Psoas muscle (tissue), 8 donors: ENCODE measurements around the gene LDLRAD4. TPM values are rescaled to one million over a fixed set of nuclear protein-coding genes. Genes with fewer than 3 reads are reported as not detected.

Experiments
- ATAC-seq, 4 donors: fragments of 200-7000 bp; cut with Tn5 transposase; one replicate each; pipeline ENCODE4 v1.9.1; 2020; ENCODE audit warnings: moderate library complexity in 3 of 4, mild to moderate bottlenecking in 2 of 4
- DNase-seq, 2 donors: peaks; one replicate each; pipeline ENCODE4 v3.0.0-alpha.2; 2020
- H3K27ac ChIP-seq: fragments of 200-600 bp; one replicate; pipeline ENCODE4 v1.8.0; 2022
- H3K27me3 ChIP-seq, 3 donors: fragments of 200-600 bp in 1 of 3; one replicate each; pipeline versions ENCODE4 v1.6.1 to v1.8.0; 2013 to 2022; ENCODE audit warnings: low read length in 2 of 3, mild to moderate bottlenecking in 2 of 3, moderate library complexity in 1 of 3; ENCODE audit not compliant: insufficient read depth in 3 of 3
- H3K36me3 ChIP-seq, 2 donors: fragments of 200-600 bp in 1 of 2; one replicate each; pipeline versions ENCODE4 v1.6.1 to v1.8.0; 2013 to 2022; ENCODE audit warnings: low read depth in 1 of 2, mild to moderate bottlenecking in 1 of 2, moderate library complexity in 1 of 2; ENCODE audit not compliant: insufficient read depth in 1 of 2
- H3K4me1 ChIP-seq: fragments of 200-600 bp; one replicate; pipeline ENCODE4 v1.8.0; 2022
- H3K4me3 ChIP-seq: fragments of 200-600 bp; one replicate; pipeline ENCODE4 v1.8.0; 2022; ENCODE audit warnings: mild to moderate bottlenecking
- H3K9me3 ChIP-seq: fragments of 200-600 bp; one replicate; pipeline ENCODE4 v1.8.0; 2022
- WGBS, 3 donors: extraction: QIAGEN DNeasy Blood & Tissue Kit; methylation state at CpG; one replicate each; pipeline versions ENCODE4 v1.1.6 to v1.1.7; 2013; 5-methylcytosine and 5-hydroxymethylcytosine counted together
- intact Hi-C, 2 donors: fragments of 100-400 bp; cut with DNase I; formaldehyde crosslinking; loops; one replicate each; pipeline versions ENCODE4 v1.11.0 to v1.14.2; 2022
- polyA plus RNA-seq, 3 donors: library from polyadenylated mRNA; stranded (reverse); fragments of 200-250 nt; gene quantifications; one replicate each; pipeline ENCODE4 v1.2.3, GENCODE V29; 2013
- total RNA-seq, 4 donors: library from RNA; stranded (reverse); fragmentation: NEBNext Ultra II Directional in 2 of 4; extraction: Animal tissue kit (Norgen Biotek cat#: 25700) in 2 of 4; gene quantifications; one replicate each; pipeline versions ENCODE4 v1.2.1 to v1.2.4, GENCODE V29; 2021 to 2023
- TF ChIP-seq, protein P1 (sequence below): fragments of 200-600 bp; IDR thresholded peaks from one replicate; pipeline ENCODE4 v1.8.0; 2022; ENCODE audit warnings: antibody characterized with exemption
- donor health status: healthy with polysubstance abuse.
- donor health status: DM: no; HTN: no; CAD: no; lungs with moderate emphysema.
- donor health status: Bipolar disorder and iron deficiency.
- donor health status: healthy.
- donor health status: DM: yes; HTN: yes; CAD: no.
- donor health status: DM: no; HTN: no; CAD: no.
- donor health status: DM: no; HTN: no; CAD: no.
- donor health status: DM: yes; HTN: yes; CAD: no.

LDLRAD4 gene
- total and polyA plus RNA-seq, 7 donors, result 1.8 to 13.9 (median 3.8) TPM

- Histone ChIP-seq H3K4me1 (no peaks in the 10 kb centered on the region), H3K27ac (no peak overlapping the region), H3K9me3 (peaks cover 14% of the 10 kb centered on the region), H3K36me3 (no peaks in the 10 kb centered on the region), H3K27me3 (no peaks in the 10 kb centered on the region), H3K4me3 (no peak overlapping the region)
- TF ChIP-seq, protein P1, sequence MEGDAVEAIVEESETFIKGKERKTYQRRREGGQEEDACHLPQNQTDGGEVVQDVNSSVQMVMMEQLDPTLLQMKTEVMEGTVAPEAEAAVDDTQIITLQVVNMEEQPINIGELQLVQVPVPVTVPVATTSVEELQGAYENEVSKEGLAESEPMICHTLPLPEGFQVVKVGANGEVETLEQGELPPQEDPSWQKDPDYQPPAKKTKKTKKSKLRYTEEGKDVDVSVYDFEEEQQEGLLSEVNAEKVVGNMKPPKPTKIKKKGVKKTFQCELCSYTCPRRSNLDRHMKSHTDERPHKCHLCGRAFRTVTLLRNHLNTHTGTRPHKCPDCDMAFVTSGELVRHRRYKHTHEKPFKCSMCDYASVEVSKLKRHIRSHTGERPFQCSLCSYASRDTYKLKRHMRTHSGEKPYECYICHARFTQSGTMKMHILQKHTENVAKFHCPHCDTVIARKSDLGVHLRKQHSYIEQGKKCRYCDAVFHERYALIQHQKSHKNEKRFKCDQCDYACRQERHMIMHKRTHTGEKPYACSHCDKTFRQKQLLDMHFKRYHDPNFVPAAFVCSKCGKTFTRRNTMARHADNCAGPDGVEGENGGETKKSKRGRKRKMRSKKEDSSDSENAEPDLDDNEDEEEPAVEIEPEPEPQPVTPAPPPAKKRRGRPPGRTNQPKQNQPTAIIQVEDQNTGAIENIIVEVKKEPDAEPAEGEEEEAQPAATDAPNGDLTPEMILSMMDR, result no peak
- 93 to 95% (median 95%) methylated on average over 3 of the region's 3 CpGs for WGBS, 3 donors
- DNase-seq, result no peak
- intact Hi-C loops, result no loop called here
- ATAC-seq, result no peak
Observed at GRCh38 chr18:13696961-13697360, 478.4 kb downstream of the LDLRAD4 start.

DNA sequence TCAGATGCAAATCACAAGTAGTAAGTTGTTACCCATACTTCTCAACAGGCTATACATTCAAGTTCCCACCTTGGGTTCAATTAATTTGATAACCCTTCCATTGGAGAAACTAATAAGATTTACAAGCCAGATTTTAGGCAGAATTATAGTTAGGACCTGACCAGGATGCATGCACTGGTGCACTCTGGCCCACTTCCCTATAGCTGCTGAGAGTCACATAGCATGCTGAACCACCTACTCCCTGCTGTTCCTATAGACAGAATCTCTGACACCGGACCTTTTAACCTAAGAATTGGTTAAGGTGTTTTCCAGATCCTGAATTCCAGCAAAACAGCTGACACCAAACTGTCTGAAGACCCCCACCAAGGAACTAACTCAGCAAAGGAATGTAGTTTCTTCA is 481.6 kb downstream of the LDLRAD4 start:
- 96 to 100% (median 97%) methylated on average over 1 of the region's 1 CpG for WGBS, 3 donors

More for the DNA sequence above, 481.6 kb downstream of the LDLRAD4 start:
- Histone ChIP-seq H3K27ac (no peak overlapping the region), H3K36me3 (no peaks in the 10 kb centered on the region), H3K4me3 (no peak overlapping the region), H3K9me3 (peaks cover 19% of the 10 kb centered on the region), H3K27me3 (no peaks in the 10 kb centered on the region), H3K4me1 (no peaks in the 10 kb centered on the region)
- ATAC-seq, result no peak
- intact Hi-C loops, result no loop called here
- no peak for DNase-seq
- TF ChIP-seq, protein P1, result no peak

Other genes with a start within 250 kb of the LDLRAD4 start
- gene CEP192, start 227.4 kb upstream of the LDLRAD4 start, total RNA-seq, result 10 to 100 TPM in 2 of 4 donors, 1 to 10 TPM in 2; 5.2 to 12.3 (median 9.2) TPM
- 1 to 10 TPM; 3.1 to 4.7 (median 4.7) TPM for gene CEP192, start 227.4 kb upstream of the LDLRAD4 start, polyA plus RNA-seq